ENCODE measurements around the gene LRRC14B.
A peak's percentile ranks its signal among the peaks of the same experiment; 100 is the strongest.

Gene LRRC14B

DNA sequence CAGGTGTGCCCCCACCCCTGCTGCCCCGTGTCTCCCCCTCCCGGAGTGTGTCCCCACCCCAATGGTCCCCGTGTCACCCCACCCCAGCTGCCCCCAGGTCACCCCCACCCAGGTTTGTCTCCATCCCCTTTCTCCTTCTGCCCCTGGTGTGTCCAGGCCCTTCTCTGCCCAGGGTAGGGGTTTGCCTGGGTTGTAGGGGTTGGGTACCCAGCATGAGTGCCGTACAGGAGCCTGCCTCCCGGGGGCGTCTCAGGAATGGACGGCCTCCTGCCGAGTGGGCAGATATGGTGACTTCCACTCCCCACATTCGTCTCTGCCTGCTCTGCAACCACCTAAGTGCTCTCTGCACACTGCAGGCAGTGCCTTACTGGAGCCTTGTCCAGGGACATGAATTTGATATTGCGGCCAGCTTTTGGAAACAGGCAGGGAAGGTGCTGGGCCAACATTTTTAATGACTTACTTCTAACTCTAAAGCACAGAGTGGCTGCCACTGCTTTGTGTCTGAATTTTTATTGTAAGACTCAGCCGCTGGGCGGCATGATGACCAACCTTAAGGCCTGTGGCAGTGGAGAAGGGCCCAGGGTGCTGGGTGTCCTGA, 6.7 kb downstream of the LRRC14B start:
- CTCF ChIA-PET, result no interaction called here
- H3K36me3 ChIP-seq (ENCODE audit: control insufficient read depth in 2 of 2, insufficient read depth in 1 of 2, low read length in 2 of 2), result no peaks in the 10 kb centered on the region; a peak in 1 of 3 replicates
- POLR2A ChIA-PET, result no interaction called here
- H3K27ac ChIP-seq (ENCODE audit: extremely low read depth, low read depth, low read length), result no peak overlapping the region
- H3K4me3 ChIP-seq (ENCODE audit: low read depth, low read length), result no peak overlapping the region
- H3K9me3 ChIP-seq (ENCODE audit: control insufficient read depth, insufficient read depth, low read depth, low read length), result no peaks in the 10 kb centered on the region
- H3K4me1 ChIP-seq (ENCODE audit: control insufficient read depth, insufficient read depth, low read length), result no peaks in the 10 kb centered on the region
- TF ChIP-seq, protein P1, sequence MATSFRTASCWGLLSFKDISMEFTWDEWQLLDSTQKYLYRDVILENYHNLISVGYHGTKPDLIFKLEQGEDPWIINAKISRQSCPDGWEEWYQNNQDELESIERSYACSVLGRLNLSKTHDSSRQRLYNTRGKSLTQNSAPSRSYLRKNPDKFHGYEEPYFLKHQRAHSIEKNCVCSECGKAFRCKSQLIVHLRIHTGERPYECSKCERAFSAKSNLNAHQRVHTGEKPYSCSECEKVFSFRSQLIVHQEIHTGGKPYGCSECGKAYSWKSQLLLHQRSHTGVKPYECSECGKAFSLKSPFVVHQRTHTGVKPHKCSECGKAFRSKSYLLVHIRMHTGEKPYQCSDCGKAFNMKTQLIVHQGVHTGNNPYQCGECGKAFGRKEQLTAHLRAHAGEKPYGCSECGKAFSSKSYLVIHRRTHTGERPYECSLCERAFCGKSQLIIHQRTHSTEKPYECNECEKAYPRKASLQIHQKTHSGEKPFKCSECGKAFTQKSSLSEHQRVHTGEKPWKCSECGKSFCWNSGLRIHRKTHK (tag by site-specific recombination; IDR thresholded peaks at IDR 0.05), result no peak
- no peak for TF ChIP-seq SCRT1 (tag by site-specific recombination; IDR thresholded peaks at IDR 0.05; ENCODE audit: borderline replicate concordance)
- TF ChIP-seq, protein P2, sequence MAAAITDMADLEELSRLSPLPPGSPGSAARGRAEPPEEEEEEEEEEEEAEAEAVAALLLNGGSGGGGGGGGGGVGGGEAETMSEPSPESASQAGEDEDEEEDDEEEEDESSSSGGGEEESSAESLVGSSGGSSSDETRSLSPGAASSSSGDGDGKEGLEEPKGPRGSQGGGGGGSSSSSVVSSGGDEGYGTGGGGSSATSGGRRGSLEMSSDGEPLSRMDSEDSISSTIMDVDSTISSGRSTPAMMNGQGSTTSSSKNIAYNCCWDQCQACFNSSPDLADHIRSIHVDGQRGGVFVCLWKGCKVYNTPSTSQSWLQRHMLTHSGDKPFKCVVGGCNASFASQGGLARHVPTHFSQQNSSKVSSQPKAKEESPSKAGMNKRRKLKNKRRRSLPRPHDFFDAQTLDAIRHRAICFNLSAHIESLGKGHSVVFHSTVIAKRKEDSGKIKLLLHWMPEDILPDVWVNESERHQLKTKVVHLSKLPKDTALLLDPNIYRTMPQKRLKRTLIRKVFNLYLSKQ (tag by site-specific recombination; IDR thresholded peaks at IDR 0.05; ENCODE audit: borderline replicate concordance), result no peak
- TF ChIP-seq ZNF610 (tag by site-specific recombination; IDR thresholded peaks at IDR 0.05; ENCODE audit: borderline replicate concordance), result no peak
- no peak for TF ChIP-seq OVOL3 (tag by site-specific recombination; IDR thresholded peaks at IDR 0.05)
- no peak for TF ChIP-seq FEZF1 (tag by site-specific recombination; IDR thresholded peaks at IDR 0.05)
- no peak for TF ChIP-seq YY1 (tag by site-specific recombination; IDR thresholded peaks at IDR 0.05)
- TF ChIP-seq ZNF157 (tag by site-specific recombination; IDR thresholded peaks at IDR 0.05), result no peak
- TF ChIP-seq ZIC2 (tag by site-specific recombination; IDR thresholded peaks at IDR 0.05), result peak; percentile 85
- no peak for TF ChIP-seq ZNF623 (tag by site-specific recombination; IDR thresholded peaks at IDR 0.05)
- peak; percentile 45; the same call in 1 of the 2 replicates for TF ChIP-seq GLIS1 (tag by site-specific recombination; IDR thresholded peaks at IDR 0.05)
- no peak for TF ChIP-seq ZNF37A (tag by site-specific recombination; IDR thresholded peaks at IDR 0.05)
- no peak for TF ChIP-seq GLI4 (tag by site-specific recombination; IDR thresholded peaks at IDR 0.05)
- TF ChIP-seq ZNF302 (tag by site-specific recombination; IDR thresholded peaks at IDR 0.05; ENCODE audit: low read depth), result no peak
- TF ChIP-seq ZNF792 (tag by site-specific recombination; IDR thresholded peaks at IDR 0.05), result no peak
- 0 out of 2 replicates have a peak, but pooled peaks have one; percentile 22 for TF ChIP-seq EGR2 (tag by site-specific recombination; IDR thresholded peaks at IDR 0.05; ENCODE audit: low read depth)
- TF ChIP-seq, protein P3, sequence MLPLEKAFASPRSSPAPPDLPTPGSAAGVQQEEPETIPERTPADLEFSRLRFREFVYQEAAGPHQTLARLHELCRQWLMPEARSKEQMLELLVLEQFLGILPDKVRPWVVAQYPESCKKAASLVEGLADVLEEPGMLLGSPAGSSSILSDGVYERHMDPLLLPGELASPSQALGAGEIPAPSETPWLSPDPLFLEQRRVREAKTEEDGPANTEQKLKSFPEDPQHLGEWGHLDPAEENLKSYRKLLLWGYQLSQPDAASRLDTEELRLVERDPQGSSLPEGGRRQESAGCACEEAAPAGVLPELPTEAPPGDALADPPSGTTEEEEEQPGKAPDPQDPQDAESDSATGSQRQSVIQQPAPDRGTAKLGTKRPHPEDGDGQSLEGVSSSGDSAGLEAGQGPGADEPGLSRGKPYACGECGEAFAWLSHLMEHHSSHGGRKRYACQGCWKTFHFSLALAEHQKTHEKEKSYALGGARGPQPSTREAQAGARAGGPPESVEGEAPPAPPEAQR (tag by site-specific recombination; IDR thresholded peaks at IDR 0.05), result no peak
- 0 out of 2 replicates have a peak, but pooled peaks have one; percentile 15 for TF ChIP-seq ZNF341 (tag by site-specific recombination; IDR thresholded peaks at IDR 0.05; ENCODE audit: low read depth)
- no peak for TF ChIP-seq ZSCAN23 (tag by site-specific recombination; IDR thresholded peaks at IDR 0.05)
- TF ChIP-seq ZFHX2 (tag by site-specific recombination; conservative IDR thresholded peaks at IDR 0.05), result peak; percentile 34; the same call in 1 of the 2 replicates

DNA sequence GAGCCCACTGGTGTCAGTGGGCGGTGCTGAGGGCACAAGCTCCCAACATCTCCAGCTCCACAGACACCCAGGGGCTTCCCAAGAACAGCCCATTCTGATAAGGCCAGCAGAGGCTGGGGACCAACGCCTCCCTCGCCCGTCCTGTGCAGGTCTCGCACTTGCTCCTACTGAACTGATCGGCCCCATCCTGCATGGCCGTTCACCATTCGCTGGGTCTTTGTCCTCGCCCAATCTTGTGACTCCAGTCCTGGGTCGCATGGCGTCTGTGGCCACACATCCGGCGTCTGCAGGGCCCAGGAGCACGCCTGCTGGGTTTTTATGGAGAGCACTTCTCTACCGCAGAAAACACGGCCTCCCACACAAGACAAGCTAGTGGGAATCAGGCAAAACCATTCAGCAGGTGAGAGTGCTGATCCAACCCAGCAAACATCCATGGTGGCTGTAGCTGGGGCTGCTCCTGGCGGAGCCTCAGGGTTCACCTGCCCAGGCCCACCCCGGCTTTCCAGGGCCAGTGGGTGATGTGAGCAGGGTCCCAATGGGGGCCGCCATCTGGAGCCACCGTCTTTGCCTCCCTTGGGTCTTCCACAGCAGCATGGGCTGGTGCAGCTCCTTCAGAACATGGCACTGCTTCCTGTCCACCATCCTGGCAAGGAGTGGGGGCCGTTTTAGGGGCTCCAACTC, 7.4 kb downstream of the LRRC14B start:
- ChIA-PET POLR2A (no interaction called here), CTCF (no interaction called here)
- no peaks in the 10 kb centered on the region for H3K9me3 ChIP-seq (ENCODE audit: control insufficient read depth, insufficient read depth, low read depth, low read length)
- no peak overlapping the region for H3K4me3 ChIP-seq (ENCODE audit: low read depth, low read length)
- peaks cover 0 to 5% of the 10 kb centered on the region in 2 experiments; a peak in 2 of 3 replicates for H3K36me3 ChIP-seq (ENCODE audit: control insufficient read depth in 2 of 2, insufficient read depth in 1 of 2, low read length in 2 of 2)
- H3K27ac ChIP-seq (ENCODE audit: extremely low read depth, low read depth, low read length), result no peak overlapping the region
- H3K4me1 ChIP-seq (ENCODE audit: control insufficient read depth, insufficient read depth, low read length), result no peaks in the 10 kb centered on the region
- no peak for TF ChIP-seq ZNF670 (tag by site-specific recombination; IDR thresholded peaks at IDR 0.05; ENCODE audit: low read depth)
